ENCODE measurements around the gene PRDM16. TPM values are rescaled to one million over a fixed set of nuclear protein-coding genes. Genes with fewer than 3 reads are reported as not detected.
A peak's percentile ranks its signal among the peaks of the same experiment; 100 is the strongest.

Gene PRDM16
- total RNA-seq, 1 experiment from 2014 or later, result not detected

GRCh38 chr1:3204725-3205124 is 135.7 kb downstream of the PRDM16 start:
- no peak for DNase-seq (ENCODE audit: low spot score)

- no peak for DNase-seq (ENCODE audit: low spot score)
These were observed 136.8 kb downstream of the PRDM16 start for GRCh38 chr1:3205815-3206214.

- DNase-seq (ENCODE audit: low spot score), result no peak
These were observed 137.7 kb downstream of the PRDM16 start for GRCh38 chr1:3206696-3207095.

- DNase-seq (ENCODE audit: low spot score), result no peak
These were observed 138.3 kb downstream of the PRDM16 start for GRCh38 chr1:3207217-3207848.

- DNase-seq (ENCODE audit: low spot score), result no peak
These were observed 139.8 kb downstream of the PRDM16 start for GRCh38 chr1:3208819-3209200.

- DNase-seq (ENCODE audit: low spot score), result no peak
These were observed 140.2 kb downstream of the PRDM16 start for GRCh38 chr1:3209201-3209600.

- DNase-seq (ENCODE audit: low spot score), result no peak
These were observed 142.8 kb downstream of the PRDM16 start for GRCh38 chr1:3211582-3212375.

GRCh38 chr1:3212453-3213355 is 143.7 kb downstream of the PRDM16 start:
- no peak for DNase-seq (ENCODE audit: low spot score)

- no peak for DNase-seq (ENCODE audit: low spot score)
These were observed 144.7 kb downstream of the PRDM16 start for GRCh38 chr1:3213730-3214129.

- no peak for DNase-seq (ENCODE audit: low spot score)
These were observed 146.4 kb downstream of the PRDM16 start for GRCh38 chr1:3215198-3216014.

- no peak for DNase-seq (ENCODE audit: low spot score)
These were observed 147.0 kb downstream of the PRDM16 start for GRCh38 chr1:3216015-3216391.

GRCh38 chr1:3217181-3217641 is 148.2 kb downstream of the PRDM16 start:
- no peak for DNase-seq (ENCODE audit: low spot score)

GRCh38 chr1:3217979-3218679 is 149.1 kb downstream of the PRDM16 start:
- no peak for DNase-seq (ENCODE audit: low spot score)

GRCh38 chr1:3219005-3219790 is 150.2 kb downstream of the PRDM16 start:
- DNase-seq (ENCODE audit: low spot score), result peak; percentile 5

GRCh38 chr1:3219791-3220467 is 150.9 kb downstream of the PRDM16 start:
- DNase-seq (ENCODE audit: low spot score), result no peak

GRCh38 chr1:3221112-3222041 is 152.4 kb downstream of the PRDM16 start:
- DNase-seq (ENCODE audit: low spot score), result no peak

GRCh38 chr1:3222042-3222692 is 153.2 kb downstream of the PRDM16 start:
- no peak for DNase-seq (ENCODE audit: low spot score)

- no peak for DNase-seq (ENCODE audit: low spot score)
These were observed 156.7 kb downstream of the PRDM16 start for GRCh38 chr1:3225661-3226060.

Data from HT-29 (cell line).